H54 (cell line): ENCODE measurements around the gene ITGB1.
"Not testable (repeated sequence)": the region's sequence is repeated elsewhere in the genome, so short reads cannot be mapped to it uniquely, and the experiment has no call there.

Experiments used
- DNase-seq: peaks from one replicate; pipeline ENCODE4 v3.0.0; 2011; ENCODE audit warnings: low spot score, mixed read lengths; ENCODE audit not compliant: insufficient read length
- FAIRE-seq: peaks from 3 replicates; lab custom pipeline; 2011; peaks lifted over from hg19 to GRCh38; lab: Jason Lieb, UNC
- POLR2A ChIP-seq: IDR thresholded peaks from 2 replicates; pipeline ENCODE4 v1.6.1; 2011; ENCODE audit warnings: low read depth, mild to moderate bottlenecking, low read length

Gene ITGB1

DNA sequence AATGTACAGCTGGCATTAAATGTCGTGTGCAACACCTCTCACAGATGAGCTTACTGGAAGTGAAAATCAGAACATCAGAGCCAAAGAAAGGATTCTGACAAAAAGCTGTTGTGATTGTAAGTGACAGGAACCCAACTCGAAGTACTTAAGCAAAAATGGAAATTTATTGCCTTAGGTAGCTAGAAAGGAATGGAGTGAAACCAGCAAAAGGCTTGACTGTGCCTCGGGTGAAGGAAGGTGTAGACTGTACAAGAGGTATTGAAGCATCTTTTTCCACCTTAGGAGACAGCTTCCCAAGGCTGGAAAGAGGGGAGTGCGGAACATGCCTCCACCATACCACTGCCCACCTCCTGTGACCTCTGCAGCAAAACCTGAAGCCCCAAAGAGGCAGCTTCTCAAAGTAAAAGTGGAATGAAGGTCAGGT, 27.3 kb upstream of the ITGB1 start:
- FAIRE-seq: no peak
- no peak for TF ChIP-seq POLR2A
- DNase-seq: no peak

DNA sequence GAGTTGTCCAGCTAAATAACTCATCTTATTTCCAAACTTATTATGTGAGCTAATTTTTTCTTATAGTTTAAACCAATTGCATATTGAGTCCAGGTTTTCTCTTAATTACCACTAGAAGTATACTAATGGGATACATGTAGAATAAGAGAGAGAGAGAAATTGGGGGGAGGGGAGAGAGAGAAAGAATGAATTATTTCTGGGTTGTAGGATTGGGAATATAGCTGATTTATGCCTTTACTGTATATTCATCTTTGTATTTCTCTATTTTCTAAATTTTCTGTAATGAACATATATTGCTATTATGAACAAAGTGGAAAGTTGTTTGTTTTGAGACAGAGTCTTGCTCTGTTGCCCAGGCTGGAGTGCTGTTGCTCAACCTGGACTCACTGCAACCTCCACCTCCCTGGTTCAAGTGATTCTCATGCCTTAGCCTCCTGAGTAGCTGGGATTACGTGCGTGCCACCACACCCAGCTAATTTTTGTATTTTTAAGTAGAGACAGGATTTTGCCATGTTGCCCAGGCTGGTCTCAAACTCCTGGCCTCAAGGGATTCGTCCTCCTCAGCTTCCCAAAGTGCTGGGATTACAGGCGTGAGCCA, 26.1 kb upstream of the ITGB1 start:
- FAIRE-seq (no peak), DNase-seq (no peak)
- no peak for TF ChIP-seq POLR2A

DNA sequence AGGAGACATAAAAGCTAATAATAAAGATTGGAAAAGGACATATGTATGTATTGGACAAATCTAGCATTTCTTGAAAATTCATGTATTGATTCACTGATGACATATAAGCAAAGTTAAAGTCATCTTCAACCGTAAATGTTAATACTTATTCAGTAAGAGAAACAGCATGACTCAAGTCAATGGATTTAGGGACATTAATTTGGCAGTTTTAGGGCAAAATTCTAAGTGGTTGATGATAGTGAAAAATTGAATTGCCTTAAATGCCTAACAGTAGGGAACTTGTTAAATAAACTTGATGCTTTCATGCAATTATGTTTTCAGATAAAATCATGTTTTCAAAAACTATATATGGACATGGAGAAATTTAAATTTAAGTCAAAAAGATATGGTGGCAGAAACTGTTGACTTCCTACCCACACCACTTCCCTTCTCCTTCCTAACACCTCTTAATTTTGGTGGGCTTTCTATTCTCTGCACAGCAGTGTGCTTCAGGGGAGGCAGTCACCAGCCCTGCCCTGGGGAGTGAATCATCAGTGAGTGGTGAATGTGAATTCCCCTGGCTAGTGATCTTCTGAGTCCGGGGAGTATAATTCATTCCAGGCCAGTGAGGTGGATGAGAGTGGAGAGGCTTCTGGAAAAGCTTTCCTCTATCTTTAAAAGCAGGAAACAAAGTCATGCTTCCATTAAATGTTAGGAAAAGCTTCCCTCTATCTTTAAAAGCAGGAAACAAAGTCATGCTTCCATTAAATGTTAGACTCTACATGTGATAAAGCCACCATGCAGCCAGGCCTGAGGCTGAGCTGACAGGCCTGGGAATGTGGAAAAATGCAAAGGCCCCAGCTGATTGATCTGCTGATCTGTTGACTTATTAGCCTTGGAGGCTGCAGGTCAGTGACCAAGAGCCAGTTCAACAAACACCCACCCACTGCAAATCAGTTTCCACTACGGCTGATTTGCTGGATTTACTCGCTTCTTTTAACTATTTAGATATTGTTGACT, 25.2 kb upstream of the ITGB1 start:
- FAIRE-seq (peak; percentile 93), DNase-seq (no peak)
- TF ChIP-seq POLR2A: no peak

DNA sequence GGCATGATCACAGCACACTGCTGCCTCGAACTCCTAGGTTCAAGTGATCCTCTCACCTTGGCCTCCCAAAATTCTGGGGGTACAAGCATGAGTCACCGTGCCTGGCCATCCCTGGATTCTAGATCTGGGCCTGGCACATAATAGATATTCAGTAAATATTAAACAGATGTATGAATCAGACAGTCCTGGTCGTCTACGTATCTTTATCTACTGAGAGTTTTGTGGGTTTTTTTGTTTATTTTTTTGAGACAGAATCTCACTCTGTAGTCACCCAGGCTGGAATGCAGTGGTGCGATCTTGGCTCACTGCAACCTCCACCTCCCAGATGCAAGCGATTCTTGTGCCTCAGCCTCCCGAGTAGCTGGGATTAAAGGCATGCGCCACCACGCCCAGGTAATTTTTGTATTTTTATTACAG, 24.3 kb upstream of the ITGB1 start:
- DNase-seq (no peak), FAIRE-seq (no peak)
- TF ChIP-seq POLR2A: no peak

DNA sequence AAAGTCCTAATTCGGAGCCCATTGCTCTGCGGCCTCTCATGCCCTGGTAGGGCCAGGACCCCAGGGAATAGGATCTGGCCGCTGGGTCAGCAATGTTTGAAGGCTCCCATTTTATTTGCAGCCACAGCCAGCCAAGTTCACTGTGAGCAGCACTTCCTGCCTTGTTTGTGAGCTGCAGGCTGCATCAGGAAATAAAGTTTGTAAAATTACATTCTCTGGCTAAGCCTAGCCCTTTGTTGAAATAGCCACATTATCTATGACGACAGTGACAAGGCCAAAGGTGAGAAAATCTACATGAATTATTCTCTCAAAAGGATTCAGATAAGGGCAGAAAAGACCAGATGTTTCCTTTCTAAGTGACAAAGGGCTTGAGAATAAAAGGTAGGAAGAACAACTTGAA, 23.7 kb upstream of the ITGB1 start:
- FAIRE-seq (no peak), DNase-seq (no peak)
- TF ChIP-seq POLR2A: no peak

DNA sequence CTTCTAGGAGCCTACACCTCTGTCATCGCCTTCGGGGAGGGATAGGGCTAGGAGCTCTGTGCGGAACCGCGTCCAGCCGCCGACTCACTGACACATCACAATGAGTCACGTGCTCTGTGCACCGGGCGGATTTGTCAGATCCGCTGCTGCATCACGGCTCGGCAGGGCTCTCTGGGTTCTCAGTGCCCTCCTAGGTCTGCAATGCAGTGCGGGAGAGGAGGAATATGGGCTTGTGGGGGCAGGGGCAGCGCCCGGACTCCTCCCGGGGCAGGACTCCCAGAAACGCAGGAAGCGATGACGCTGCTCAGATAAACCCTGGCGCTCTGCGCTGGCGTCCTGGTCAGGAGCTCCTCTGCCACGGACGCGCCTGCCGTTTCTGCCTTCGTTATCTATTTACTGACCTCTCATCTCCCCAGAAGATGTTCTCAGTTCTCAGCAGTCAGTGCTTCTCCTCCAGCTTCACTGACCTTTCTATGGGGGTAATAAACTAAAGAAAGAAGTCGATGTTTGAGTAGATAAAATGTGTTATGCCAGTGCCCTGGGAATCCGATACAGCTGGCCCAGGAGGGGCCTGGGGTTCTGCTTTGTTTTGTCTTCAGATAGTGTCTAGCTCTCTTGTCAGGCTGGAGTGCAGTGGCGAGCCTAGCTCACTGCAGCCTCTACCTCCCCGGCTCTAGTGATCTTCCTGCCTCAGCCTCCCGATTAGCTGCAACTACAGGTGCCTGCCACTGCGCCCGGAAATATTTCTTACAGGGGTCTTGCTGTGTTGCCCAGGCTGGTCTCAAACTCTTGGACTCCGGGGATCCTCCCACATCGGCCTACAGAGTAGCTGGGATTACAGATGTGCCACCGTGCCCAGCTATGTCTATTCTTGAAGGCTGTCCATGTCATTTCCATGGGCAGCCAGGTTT, 22.8 kb upstream of the ITGB1 start:
- TF ChIP-seq POLR2A: peak; percentile 70
- peak; percentile 70 for DNase-seq
- peak; percentile 97 for FAIRE-seq

DNA sequence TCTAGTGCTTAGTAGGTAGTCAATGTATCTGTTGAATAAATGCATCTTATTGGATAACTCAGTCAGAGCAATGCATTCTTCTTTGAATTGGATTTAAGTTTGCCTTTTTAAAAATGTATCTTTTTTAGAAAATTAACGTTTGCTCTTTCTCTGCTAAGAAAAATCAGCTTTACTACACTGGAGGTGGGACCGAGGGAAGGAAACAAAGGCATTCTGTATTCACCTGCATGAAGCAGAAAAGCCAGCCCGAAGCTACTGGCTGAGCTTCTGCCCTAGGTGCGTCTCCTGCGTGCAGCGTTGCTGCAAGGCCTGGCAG, 22.2 kb upstream of the ITGB1 start:
- no peak for FAIRE-seq

DNA sequence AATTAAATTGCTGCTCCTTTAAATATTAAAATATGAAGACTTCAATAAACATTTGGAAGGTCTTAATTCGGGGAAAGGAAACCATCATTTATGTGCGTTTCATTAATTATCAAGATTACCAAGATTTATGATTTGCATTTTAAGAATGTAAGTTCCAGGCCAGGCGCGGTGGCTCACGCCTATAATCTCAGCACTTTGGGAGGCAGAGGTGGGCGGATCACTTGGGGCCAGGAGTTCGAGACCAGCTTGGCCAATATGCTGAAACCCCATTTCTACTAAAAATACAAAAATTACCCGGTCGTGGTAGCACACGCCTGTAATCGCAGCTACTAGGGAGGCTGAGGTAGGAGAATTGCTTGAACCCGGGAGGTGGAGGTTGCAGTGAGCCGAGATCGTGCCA, 21.7 kb upstream of the ITGB1 start:
- not testable (repeated sequence) for DNase-seq, FAIRE-seq

More for the DNA sequence above, 22.2 kb upstream of the ITGB1 start:
- DNase-seq: no peak
- TF ChIP-seq POLR2A: no peak

DNA sequence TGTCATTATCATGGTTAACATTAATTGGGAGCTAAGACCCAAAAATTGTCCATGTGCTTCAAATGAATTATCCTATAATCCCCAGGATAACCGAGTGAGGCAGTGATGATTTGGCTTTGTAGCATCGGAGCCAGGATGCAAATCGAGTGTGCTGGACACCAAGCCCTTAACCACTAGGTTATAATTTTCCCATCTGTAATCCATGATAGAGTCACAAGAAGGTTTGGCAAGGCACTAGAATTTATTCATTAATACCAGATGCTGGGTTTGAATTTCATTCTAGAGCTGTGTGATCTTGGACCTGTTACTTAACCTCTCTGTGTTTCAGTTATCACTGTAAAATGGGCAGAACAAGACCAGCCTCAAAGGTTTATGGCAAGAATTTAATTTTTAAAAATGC, 21.0 kb upstream of the ITGB1 start:
- DNase-seq: no peak
- TF ChIP-seq POLR2A: no peak
- no peak for FAIRE-seq

DNA sequence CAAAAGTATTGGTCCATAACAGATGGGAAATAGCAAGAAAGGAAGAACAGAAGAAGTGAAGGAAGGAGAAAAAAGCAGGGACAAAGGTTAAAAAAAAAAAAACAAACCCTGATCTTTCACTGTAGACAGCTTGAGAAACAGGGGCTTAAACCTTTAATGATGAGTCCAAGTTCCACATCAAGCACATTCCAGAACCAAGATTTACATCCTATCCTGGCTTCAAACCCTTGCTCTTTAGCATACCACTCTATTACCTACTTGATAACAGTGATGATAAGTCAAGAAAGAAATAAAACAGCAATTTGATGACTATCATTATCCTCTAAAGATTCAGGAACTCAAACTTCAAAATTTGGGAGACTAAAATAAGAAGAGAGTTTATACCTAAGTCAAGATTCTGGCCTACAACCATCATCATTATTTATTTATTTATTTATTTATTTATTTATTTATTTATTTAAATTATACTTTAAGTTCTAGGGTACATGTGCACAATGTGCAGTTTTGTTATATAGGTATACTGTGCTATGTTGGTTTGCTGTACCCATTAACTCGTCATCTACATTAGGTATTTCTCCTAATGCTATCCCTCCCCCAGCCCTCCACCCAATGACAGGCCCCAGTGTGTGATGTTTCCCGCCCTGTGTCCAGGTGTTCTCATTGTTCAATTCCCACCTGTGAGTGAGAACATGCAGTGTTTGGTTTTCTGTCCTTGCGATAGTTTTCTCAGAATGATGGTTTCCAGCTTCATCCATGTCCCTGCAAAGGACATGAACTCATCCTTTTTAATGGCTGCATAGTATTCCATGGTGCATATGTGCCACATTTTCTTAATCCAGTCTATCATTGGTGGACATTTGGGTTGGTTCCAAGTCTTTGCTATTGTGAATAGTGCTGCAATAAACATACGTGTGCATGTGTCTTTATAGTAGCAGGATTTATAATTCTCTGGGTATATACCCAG, 20.1 kb upstream of the ITGB1 start:
- not testable (repeated sequence) for DNase-seq, FAIRE-seq

DNA sequence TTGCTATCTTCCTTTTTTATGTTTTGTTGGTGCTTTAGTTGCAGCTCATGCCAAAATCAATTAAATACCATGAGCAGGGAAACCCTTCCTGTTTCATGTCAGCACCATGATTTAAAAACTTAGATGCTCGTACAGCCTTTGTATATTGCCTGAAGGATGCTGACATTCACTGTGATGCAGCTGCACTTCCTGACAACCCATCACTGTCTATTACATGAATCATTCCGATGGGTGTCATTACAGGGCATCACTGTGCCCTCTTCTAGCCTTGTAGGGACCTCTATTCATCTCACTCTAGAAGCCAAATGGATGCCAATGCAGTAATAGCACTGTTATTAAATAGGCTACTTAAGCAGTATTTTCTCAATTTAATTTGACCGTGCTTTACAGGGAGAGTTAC, 18.3 kb upstream of the ITGB1 start:
- FAIRE-seq (no peak), DNase-seq (no peak)
- no peak for TF ChIP-seq POLR2A

DNA sequence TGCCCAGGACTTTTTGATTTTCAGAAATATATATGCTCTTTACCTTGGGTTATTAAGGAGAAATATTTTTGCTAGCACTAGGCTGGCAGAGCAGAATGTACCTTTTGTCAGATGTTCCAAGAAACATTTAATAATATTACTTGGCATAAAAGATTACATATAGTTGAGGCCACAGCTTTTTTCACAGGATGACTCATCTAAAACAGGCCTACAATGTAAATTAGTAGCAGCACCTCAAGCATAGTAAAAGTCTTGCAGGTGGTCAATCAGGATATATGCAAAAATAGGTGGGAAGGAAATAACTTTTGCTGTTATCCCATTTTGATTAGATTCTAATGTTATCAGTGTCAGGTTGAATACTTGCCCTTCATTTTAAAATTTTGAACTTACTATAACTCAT, 14.9 kb upstream of the ITGB1 start:
- no peak for TF ChIP-seq POLR2A
- FAIRE-seq (peak; percentile 23), DNase-seq (no peak)

DNA sequence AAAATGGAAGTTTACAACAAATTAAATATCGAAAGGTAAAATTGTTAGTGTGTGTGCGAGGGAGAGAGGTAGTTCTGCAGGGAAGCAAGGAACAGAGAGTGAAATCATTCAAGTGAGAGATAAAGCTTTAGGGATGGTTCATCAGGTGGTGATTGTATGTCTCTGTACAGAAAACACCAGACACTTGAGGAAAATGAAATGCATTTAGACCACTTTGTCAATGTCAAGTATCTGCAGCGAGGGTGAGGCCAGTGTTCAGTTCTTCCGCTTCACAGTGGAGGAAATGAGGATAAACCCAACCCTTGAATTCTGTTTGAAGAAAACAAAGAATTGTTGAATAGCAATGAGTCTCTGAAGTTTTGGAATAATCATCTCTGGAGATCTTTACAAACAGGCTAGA, 14.4 kb upstream of the ITGB1 start:
- peak; percentile 84 for FAIRE-seq
- no peak for TF ChIP-seq POLR2A
- DNase-seq: no peak
